Hematopoietic multipotent progenitor cell treated with erythropoietin and hydrocortisone succinate and interleukin-3 and kit ligand, for 17 days (in vitro differentiated cells): ENCODE measurements around the gene WNT3.

Experiments used
- DNase-seq: peaks from one replicate; pipeline ENCODE4 v3.0.0-alpha.2; 2015; ENCODE audit warnings: low spot score

The WNT3 gene

DNA sequence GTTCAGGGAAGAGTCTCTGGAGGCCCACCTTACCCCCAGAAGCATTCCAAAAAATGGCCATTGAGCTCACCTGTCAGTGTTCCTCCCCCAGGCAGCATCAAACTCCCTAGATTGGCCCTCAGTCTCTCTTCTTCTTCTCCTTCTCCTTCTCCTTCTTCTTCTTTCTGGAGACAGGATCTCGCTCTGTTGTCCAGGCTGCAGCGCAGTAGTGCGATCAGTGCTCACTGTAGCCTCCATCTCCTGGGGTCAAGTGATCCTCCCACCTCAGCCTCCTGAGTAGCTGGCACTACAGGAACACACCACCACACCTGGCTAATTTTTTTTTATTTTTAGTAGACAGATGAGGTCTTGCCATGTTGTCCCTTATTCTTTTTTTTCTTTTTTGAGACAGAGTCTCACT is 16.4 kb upstream of the WNT3 start:
- DNase-seq: no peak

DNA sequence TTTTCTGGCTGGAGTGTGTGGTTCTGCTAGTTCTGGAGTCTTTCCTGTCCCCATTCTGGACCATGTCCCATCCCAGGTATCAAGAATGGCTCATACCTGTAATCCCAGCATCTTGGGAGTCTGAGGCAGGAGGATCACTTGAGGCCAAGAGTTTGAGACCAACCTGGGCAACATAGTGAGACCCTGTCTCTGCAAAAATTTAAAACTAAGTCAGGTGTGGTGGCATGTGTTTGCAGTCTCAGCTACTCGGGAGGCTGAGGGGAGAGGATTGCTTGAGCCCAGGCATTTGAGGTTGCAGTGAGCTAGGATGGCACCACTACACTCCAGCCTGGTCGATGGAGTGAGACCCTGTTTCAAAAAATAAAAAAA is 15.3 kb upstream of the WNT3 start:
- no peak for DNase-seq

DNA sequence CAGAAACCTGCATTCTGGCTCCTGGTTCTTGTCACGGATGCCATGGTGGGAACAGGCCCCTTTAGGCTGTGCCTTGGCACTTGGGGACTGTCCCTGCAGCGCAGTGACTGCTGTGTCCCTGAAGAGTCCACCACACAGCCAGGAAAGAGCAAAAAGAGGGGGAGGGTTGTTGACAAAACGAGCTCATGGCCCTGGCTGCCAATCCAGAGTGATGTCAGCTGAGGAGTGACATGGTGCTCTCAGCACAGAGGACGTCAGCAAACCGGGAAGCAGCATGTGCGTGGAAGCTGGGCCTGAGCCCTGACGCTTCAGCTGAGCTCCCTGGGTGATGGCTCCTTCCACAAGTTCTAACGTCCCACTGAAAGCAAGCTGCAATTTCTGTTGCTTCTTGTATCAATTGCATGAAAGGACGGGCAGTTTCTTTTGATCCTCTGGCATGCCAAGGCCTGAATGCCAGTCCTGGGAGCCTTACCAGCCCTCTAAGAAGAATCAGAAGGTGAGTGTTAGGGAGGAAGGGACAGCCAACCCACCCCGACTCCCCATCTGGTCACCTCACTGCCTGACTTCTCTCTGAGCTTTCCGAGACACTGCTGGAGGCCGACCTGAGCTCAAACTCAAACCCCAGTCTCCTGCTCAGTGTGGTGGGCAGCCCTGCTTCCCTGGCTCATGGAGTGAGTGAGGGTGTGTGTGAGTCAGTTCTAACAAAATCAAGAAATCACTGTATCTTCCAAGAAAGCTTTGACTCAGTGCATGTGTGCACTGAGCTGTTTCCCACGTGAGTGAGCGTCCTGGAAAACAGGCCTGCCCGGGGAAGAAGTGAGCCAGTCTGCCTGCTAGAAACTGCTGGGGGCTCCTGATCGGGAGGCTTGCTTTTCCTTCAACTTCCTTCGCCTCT is 14.7 kb upstream of the WNT3 start:
- DNase-seq: no peak

DNA sequence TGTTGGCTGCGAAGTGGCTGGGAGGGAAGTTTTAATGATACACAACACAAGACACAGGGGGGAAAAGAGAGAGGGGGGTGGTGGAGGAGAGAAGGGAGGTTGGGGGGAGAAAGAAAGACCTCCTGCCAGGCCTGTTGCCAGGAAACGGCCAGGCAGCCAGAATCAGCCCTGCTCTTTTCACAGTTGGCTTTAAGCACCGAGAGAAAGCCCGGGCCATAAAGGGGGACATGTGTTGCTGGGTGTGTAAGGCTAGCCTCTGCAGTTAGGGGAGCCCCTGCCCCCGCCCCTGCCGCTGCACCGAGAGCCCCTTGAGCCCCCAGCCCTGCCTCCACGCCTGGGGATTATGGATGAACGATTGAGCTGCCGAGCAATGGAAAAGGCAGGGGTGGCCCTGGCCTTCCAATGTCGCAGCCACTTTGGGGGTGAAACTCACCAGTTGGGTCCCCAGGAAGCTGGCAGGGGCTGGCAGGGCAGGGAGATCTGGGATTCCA is 13.9 kb upstream of the WNT3 start:
- no peak for DNase-seq

DNA sequence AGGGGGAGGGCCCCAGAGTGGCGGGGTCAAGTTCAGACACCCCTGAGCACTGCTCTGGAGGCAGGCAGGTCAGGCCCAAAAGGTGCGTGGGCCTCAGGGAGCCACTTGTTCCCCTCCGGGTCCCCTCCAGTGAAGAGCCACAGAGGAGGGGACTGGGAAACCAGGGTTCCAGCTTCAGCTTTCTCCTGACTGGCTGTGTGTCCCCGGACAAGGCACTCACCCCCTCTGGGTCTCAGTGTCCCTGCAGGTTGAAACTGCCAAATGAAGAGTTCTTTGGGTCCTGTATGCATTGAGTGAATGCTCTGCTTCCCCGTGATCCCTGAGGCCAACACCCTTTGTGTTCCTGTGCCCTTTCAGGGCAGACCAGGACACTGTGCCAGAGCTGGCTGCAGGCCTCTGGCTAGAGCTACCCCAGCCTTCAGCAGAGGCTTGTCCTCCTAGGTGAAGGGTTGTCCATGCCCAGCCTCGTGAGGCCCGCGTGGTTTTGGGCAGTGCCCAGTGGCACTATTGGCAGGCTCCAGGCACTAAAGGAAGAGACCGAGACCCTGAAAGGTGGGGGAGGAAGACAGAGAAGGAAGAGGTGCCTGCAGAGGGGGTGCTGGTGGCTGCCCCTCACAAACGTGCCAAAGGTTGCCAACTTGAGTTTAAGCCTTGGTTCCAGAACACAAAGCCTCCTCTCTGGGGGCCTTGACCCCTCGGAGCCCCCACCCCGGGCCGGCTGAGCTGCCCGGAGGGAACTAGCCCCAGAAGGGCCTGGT is 13.3 kb upstream of the WNT3 start:
- no peak for DNase-seq

DNA sequence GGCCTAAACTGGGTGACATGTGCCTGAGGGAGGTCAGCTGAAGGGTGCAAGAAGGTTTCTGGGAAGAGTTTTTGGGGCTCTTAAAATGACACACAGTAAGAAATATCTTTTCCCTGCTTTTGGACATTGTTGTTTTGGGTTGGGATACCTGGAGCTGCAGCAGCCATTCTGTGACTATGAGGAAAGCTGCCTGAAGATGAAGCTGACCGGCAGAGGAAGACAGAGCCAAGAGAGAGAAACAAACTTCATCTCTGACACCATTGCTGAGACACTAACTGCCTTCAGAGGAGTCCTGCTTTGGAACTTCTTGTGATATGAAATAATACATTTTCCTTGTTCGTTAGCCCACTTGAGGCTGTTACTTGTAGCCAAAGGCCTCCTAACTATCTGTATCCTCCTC is 8.8 kb upstream of the WNT3 start:
- no peak for DNase-seq

DNA sequence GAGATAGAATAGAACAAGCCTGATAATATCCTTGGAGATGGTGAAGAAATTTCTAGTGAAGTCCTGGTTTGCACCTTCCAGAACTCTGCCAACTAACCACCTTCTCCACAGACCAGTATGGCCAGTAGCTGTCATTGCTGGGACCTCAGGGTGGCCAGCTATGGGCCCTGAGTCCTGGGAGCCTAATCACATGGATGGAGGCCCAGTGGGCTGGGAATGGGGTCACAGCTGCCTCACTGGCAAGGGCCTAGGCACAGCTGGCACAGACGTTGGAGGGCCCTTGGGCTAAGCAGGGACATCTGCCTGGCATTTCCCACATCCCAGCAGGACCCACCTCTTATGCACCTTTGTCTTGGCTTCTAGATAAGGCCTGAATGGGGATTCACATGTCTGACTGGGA is 7.6 kb upstream of the WNT3 start:
- no peak for DNase-seq

DNA sequence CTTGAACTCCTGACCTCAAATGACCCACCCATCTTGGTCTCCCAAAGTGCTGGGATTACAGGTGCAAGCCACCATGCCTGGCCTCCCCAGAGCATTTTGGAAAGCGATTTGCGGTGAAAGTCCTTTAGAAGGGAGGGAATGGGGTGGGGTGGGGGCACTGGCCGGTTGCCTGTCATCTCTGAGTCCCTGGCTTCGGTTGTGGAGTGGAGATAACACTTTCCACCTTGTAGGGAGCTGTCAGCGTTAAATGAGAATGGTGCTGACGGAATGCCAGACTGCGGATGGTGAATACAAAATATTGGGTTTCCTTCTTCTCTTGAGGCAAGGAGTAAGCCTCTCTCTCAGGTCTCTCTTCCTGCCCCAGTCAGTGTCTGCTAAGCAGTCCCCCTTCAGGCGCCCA is 5.2 kb upstream of the WNT3 start:
- DNase-seq: no peak

DNA sequence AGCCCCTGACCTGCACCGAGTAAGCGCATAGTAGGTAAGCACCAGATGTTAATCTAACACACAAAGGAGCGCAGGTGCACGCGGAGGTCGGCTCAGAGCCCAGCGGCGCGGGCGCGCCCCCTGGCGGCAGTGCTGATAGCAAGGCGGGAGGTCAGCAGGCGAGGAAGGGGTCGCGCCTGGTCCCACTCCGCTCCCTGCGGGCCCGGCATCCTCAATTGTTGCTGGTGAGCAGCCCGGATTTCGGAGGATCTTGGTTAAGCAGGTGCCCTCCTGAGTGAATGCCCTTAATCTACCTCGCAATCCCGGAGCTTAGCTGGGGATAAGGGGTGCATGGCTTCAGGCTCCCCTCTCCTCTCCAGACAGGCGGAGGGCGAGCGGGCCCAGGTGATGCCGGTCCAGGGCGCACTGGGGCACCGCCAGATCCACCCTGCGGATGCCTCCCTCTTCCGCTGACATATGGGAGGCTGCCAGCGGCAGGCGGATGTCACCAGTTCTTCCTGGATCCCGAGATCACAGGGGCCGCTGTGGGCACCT is 4.0 kb upstream of the WNT3 start:
- DNase-seq: peak; percentile 39

DNA sequence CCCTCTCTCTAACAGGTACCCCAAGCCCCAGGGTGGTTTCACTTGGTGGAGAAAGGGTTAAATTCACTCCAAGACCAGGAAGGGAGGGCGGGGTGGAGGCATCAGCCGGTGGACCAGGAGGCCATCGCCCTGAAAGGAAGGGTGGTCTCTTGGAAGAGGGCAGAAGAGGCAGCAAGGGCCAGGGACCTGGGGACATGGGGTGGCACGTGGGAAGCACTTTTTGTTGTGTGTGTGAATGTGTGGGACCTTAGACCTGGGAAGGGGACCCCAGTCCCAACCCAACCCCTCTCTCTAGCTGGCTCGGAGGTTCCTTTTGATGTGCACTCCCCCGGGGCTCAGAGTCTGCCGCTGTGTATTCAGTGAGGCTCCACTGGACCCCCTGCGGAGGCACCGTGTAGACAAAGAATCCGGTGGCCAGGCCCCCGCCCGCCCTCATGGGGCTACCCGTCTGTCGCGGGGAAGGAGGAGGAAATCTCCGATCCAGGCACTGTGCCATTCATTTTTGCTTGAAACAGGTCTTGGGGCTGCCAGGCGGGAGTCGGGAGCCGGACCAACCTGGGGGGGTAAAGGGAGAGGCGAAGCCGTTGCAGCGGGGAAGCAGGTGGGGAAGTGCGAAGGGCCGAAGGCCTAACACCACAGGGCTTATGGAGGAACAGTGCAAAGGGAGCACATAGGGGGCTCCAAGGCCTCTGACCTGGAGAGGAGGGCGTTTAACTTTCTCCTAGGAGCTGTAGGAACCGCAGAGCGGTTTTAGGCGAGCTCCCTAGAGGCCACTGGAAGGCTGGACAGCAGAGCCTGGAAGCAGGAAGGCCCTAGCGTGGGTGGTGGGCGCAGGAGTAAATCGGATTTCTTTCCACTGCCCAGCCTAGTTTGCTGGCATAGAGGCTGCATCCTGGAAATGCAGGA is 3.2 kb upstream of the WNT3 start:
- no peak for DNase-seq

DNA sequence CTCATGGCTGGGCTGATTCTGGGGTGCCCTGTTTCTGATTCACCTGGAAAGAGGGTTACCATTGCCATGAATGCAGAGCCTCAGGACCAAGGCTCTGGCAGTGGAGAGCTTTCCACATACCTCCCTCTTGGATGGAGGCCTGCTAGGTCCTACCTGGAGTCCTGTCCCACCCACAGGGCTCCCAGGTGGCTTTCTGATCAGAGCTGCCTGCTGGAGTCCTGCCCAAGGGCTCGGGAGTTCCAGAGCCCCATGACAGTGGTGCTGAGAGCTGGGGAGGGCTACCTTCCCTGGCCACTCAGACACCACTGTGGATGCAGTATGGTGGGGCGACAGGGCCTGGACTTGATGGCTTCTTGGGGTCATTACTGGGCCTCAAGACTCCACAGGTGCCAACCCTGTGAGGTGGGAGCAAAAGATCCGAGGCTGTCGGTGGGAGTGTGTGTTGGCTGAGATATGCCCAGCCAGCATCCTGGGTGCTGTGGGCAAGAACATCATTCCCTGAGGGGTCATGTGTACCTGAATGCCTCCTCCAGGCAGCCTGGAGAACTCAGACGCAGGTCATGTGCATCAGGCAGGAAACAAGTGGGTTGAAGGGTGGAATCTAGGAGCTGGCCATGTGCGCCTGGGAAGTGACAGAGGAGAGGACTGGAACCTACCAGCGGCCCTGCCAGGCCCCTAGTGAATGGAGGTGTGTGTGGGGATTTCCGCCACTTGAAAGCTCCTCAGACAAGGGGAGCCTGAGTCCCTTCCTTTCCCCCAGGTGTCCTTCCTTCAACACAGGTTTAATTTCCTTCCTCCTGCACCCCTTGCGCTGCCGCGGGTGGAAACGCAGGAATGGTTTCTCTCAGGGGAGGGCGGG is 2.3 kb upstream of the WNT3 start:
- no peak for DNase-seq

DNA sequence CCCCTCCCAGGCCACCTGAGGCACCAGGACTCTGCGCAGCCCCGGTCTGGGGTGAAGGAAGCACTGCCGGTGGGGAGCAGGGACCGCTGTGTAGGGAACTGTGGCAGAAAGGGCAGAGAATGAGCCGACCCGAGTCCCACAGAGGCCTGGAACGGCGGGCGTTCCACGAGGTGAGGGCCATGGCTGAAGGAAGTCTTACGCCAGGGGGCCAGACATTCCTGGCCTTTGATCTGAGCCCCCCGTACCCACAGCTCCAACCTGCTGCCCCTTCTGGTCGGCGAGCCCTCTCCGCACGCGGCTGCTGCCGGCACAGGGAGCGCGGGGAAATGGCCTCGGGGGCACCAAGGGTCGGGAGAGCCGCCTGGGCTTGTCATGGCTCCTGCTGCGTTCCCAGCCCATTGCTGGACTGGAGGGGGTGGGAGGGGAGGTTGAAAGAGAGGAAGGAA is 1.4 kb upstream of the WNT3 start:
- no peak for DNase-seq

DNA sequence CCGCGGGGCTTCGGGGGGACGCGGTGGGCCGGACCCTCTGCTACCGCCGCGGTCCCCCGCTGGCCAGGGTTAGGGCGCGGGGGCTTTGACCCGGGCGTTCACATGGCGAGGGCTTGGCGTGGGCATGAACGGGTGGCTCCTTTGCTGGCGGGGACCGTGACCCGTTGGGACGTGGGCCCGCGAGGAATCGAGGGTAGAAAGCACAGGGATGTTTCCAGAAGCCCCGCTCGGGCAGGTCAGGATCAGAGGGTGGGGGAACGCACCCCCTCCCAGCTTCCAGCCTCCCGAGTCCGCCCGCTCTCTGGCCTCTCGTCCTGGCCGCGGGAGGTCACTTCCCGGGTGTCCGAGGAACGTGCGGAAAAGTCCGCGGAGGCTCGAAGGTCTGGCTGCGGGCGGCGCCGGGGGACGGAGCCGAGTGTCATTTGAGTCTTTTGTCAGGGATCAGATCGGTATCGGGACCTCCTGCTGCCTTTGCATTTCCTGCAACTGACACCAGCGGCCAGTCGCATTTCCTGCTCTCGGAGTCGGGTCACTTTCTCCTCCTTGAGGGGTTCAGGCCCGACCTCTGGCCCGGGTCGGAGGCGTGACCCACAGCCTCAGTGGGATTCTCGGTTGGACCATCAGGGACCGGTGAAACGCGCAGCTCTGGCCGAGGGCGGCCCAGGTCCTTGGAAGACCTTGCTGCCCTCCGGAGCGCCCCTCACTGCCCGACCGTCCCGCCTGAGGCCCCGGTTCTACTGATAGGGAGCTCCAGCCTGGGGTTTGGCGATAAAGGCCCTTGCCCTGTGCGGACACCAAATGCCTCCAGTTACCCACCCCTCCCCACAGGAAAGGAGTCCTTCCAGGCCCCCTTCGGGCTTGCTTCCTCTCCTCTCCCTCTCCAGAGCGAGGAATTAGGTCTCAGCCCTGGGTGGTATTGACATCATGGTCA is 702 bp upstream of the WNT3 start:
- DNase-seq: no peak

DNA sequence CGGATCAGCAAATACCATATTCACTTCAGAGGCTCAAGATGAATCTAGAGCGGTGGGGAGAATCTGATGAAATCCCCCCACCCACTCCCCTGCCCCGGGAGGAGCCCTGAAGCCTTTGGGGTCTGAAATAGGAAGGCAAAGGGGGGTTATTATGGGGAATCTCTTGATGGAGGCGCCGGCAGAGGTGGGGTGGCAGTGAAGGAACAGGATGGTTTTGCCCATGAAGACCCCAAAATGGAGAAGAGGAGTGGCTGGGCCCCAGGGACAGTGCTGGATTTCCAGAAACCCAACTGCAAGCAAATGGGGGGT is 637 bp downstream of the WNT3 start:
- DNase-seq: no peak

DNA sequence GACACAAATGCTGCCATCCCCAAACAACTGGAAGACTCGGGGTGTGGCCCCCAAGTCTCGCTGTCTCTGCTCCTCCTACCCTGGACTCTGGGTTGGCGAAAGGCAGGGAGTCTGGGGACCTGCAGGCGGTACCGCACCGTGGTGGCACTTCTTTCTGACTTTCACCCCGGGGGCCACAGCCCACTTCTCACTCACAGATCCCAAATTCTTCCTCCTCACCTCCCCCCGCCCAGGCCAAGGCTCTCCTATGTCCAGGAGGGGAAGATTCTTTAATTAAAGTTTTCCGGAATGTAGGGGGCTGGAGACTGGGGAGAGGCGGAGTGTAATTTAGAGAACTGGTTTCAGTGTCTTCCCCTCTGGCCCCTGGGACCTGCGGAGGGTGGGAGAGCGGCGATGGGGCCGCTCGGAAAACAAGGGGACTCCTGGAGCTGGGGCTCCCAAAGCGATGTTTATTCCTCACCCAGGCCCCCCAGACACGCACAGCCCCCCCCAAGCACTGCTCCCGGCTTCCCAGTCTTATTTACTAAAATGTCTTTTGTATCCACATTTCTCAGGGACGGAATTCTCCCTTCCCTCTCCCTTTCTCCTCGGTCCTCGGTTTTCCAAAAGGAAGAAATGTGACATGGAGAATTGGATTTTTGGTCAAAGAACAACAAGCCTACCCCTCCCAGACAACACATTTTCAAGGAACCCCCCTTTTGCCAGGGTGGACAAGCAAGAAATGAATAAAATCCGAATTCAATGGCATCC is 1.2 kb downstream of the WNT3 start:
- DNase-seq: no peak

DNA sequence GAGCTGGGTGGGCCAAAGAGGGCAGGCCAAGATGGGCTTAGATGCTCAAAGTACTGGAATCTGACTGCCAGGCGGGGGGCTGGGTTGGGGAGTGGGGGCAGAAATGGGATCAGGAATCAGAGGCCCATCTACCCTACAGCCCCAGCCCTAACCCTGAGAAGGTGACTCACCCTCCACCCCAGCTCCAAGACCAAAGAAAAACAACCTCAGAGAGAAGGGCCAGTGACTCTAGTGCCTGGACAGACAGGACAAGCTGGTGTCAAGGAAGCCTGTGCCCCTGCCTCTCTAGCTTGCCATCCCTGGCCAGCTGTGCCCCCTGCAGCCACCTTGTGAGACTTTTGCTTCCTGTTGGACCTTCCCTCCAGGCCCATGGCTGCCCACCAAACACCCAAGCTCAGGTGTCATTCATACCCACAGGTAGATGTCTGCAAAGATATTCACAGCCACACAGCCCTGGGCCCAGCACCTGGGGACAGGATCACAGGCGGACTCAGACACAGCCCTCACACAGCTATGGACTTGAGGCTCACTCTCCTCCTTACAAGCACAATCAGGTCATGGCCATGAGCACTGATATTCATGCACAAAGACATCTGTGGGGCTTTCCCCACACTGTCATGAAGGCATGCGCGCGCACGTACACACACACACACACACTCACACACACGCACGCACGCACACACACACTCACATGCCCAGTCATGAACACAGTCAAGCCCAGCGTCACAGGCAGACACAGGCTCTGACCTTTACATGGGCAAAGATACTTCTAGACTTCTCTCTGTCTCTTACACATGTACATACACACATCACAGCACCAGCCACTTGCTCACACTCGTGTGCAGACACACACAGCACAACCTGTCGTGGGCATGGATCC is 2.8 kb downstream of the WNT3 start:
- no peak for DNase-seq

DNA sequence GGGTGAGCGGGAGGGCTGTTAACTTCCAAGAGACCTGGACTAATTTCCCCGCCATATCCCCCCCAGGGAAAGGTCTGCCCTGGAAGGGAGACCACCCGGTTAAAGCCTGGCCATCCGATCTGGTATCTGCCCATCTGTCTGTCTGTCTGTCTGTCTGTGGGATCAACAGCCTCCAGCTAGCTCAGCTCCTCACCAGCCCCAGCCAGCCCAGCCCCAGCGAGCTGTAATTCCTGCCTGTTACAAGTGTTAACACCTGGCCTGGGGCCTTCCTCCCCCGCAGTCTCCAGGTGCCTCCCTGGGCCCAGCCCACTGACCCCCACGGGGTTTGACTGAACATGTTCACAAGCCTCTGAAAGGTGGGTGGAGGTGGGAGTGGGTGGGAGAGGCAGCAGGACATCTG is 4.0 kb downstream of the WNT3 start:
- DNase-seq: no peak

DNA sequence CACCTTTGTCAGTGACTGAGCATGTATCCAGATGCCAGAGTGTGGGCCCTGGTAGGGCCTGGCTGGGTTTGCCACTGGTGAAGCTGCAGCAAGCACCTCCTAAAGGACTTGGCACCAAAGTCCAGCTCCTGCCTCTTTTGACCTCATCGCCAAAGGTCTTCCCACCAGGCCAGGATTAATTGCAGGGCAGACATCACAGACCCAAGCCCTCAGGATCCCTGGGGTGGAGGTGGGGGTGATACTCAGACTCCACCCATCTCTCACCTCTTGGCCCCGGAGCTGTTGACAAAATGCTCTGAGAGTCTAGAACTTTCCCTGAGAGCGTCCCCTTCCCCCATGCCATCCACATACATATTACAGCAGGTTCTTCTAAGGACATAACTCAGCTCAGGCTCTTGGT is 4.6 kb downstream of the WNT3 start:
- no peak for DNase-seq
